Activated B cell treated with CpG ODN at 0.5 μM for 24 hours (primary cell): ENCODE results near the gene LAMTOR2. TPM values are rescaled to one million over a fixed set of nuclear protein-coding genes. Genes with fewer than 3 reads are reported as not detected.

Experiments
- ATAC-seq: fragments of 200-7000 bp; cut with Tn5 transposase; one replicate; pipeline ENCODE4 v1.10.0; 2021; ENCODE audit warnings: low read depth, mild to moderate bottlenecking, moderate library complexity
- CTCF ChIA-PET: fragments of 350-600 bp; sonication (Branson Sonifier 250); formaldehyde crosslinking; loops from one replicate; lab custom pipeline; 2021; ENCODE audit warnings: antibody characterized with exemption; lab: Charles Lee
- POLR2A ChIA-PET: fragments of 350-600 bp; sonication (Branson Sonifier 250); formaldehyde crosslinking; loops from one replicate; lab custom pipeline; 2021; ENCODE audit warnings: antibody characterized with exemption; lab: Charles Lee
- DNase-seq: peaks from one replicate; pipeline ENCODE4 v3.0.0; 2022
- H3K27ac Mint-ChIP-seq: one replicate; pipeline ENCODE4 v1.8.0; 2020; ENCODE audit warnings: mixed read lengths
- H3K27me3 Mint-ChIP-seq: one replicate; pipeline ENCODE4 v1.8.0; 2021; ENCODE audit warnings: mixed read lengths
- H3K36me3 Mint-ChIP-seq: one replicate; pipeline ENCODE4 v1.8.0; 2021; ENCODE audit warnings: low read depth, mixed read lengths
- H3K4me1 Mint-ChIP-seq: one replicate; pipeline ENCODE4 v1.8.0; 2021; ENCODE audit warnings: mixed read lengths
- H3K4me3 Mint-ChIP-seq: one replicate; pipeline ENCODE4 v1.8.0; 2020; ENCODE audit warnings: mild to moderate bottlenecking, mixed read lengths
- H3K9me3 Mint-ChIP-seq: one replicate; pipeline ENCODE4 v1.8.0; 2020; ENCODE audit warnings: mixed read lengths
- CTCF ChIP-seq: fragments of 200-600 bp; IDR thresholded peaks from one replicate; pipeline ENCODE4 v1.8.0; 2022; ENCODE audit warnings: antibody characterized with exemption, mild to moderate bottlenecking
- intact Hi-C: fragments of 100-400 bp; cut with micrococcal nuclease; formaldehyde crosslinking; loops from one replicate; pipeline ENCODE4 v1.15.1; 2024
- total RNA-seq: library from RNA; stranded (reverse); gene quantifications from 2 replicates; pipeline ENCODE4 v1.2.3, GENCODE V29; 2022

The LAMTOR2 gene
- 45.9 and 48.0 TPM in 2 replicates for total RNA-seq

DNA sequence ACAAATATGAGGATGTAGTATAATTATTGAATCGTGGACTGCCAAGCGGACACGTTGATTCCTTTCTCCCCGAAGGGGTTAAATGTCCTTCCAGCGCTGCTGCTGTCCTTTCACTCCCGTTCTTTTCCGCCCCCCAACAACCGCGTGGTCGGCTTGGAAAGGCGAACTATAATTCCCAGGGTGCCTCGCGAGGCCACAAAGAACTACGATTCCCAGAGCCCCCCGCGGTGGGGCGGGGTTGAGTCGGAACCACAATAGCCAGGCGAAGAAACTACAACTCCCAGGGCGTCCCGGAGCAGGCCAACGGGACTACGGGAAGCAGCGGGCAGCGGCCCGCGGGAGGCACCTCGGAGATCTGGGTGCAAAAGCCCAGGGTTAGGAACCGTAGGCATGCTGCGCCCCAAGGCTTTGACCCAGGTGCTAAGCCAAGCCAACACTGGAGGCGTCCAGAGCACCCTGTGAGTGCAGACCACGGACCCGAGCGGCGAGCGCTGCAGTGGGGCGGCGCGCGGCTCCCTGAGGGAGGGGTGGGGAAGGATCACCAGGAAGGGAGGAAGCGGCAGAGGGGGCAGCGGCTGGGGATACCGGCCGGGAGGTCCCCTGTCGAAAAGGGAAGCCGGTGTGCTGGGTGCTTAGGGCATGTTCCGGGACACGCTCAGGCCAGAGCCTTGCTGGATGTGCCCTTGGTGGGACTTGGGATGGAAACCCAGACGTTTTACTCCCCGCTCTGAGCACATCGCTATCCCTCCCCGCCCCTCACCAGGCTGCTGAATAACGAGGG, at the start of gene LAMTOR2:
Gene LAMTOR2 (plus strand): TSS at position 283 of the 781 bp plus-strand sequence. CDS start 108 bp downstream, at position 391.
- ChIA-PET CTCF (interaction anchor here (1.9 kb wide), 1 partner anchor 29 kb away, joined by 4 read pairs; no protein-coding TSS in a partner anchor), POLR2A (no interaction called here)
- ATAC-seq: peak; percentile 73
- TF ChIP-seq CTCF: no peak
- peak within 1 kb of the TSS; percentile 97 for H3K27ac Mint-ChIP-seq
- H3K4me1 Mint-ChIP-seq: peaks cover 29% of the 10 kb centered on the region
- intact Hi-C loops: loop anchor here (1.0 to 10.0 kb wide), 12 partner anchors 28 to 800 kb away; partner anchors contain the start of genes ARHGEF2, CCT3, ENTREP3 and KHDC4
- H3K4me3 Mint-ChIP-seq: peak within 1 kb of the TSS; percentile 93
- peaks cover 35% of the 10 kb centered on the region for H3K36me3 Mint-ChIP-seq
- no peaks in the 10 kb centered on the region for H3K27me3 Mint-ChIP-seq
- DNase-seq: peak; percentile 94
- H3K9me3 Mint-ChIP-seq: no peaks in the 10 kb centered on the region

- H3K4me3 Mint-ChIP-seq: no peak overlapping the region
- H3K27ac Mint-ChIP-seq: no peak overlapping the region
- TF ChIP-seq CTCF: no peak
- POLR2A ChIA-PET: no interaction called here
- no peaks in the 10 kb centered on the region for H3K4me1 Mint-ChIP-seq
- intact Hi-C loops: no loop called here
- CTCF ChIA-PET: no interaction called here
- ATAC-seq (no peak), DNase-seq (no peak)
- peaks cover 25% of the 10 kb centered on the region for H3K36me3 Mint-ChIP-seq
- no peaks in the 10 kb centered on the region for H3K27me3 Mint-ChIP-seq
- H3K9me3 Mint-ChIP-seq: no peaks in the 10 kb centered on the region
These were observed 49.6 kb upstream of the LAMTOR2 start for GRCh38 chr1:156004843-156005584.

- Mint-ChIP-seq H3K4me3 (no peak overlapping the region), H3K9me3 (no peaks in the 10 kb centered on the region), H3K36me3 (peaks cover 41% of the 10 kb centered on the region), H3K27ac (no peak overlapping the region), H3K4me1 (peaks cover 4% of the 10 kb centered on the region), H3K27me3 (no peaks in the 10 kb centered on the region)
- CTCF ChIA-PET: no interaction called here
- POLR2A ChIA-PET: interaction anchor here (0.6 kb wide), 1 partner anchor 53 kb away, joined by 4 read pairs; no protein-coding TSS in a partner anchor
- no peak for TF ChIP-seq CTCF
- no peak for DNase-seq
- ATAC-seq: no peak
- intact Hi-C loops: no loop called here
These were observed 47.8 kb upstream of the LAMTOR2 start for GRCh38 chr1:156006666-156007376.

GRCh38 chr1:156009404-156009803, 45.2 kb upstream of the LAMTOR2 start:
- TF ChIP-seq CTCF: no peak
- H3K4me3 Mint-ChIP-seq: no peak overlapping the region
- no peaks in the 10 kb centered on the region for H3K27me3 Mint-ChIP-seq
- intact Hi-C loops: no loop called here
- no peaks in the 10 kb centered on the region for H3K9me3 Mint-ChIP-seq
- ChIA-PET CTCF (interaction anchor here (0.6 kb wide), 1 partner anchor 611 kb away, joined by 3 read pairs; no protein-coding TSS in a partner anchor), POLR2A (no interaction called here)
- peaks cover 65% of the 10 kb centered on the region for H3K36me3 Mint-ChIP-seq
- ATAC-seq (no peak), DNase-seq (no peak)
- H3K27ac Mint-ChIP-seq: no peak overlapping the region
- H3K4me1 Mint-ChIP-seq: peaks cover 23% of the 10 kb centered on the region
